PFSK-1 (cell line): ENCODE data around the gene RAP1GAP2.

Source experiments
- POLR2AphosphoS5 ChIP-seq: IDR thresholded peaks from 2 replicates; pipeline ENCODE4 v1.6.1; 2012; ENCODE audit warnings: low read depth, mild to moderate bottlenecking, control low read depth, low read length, moderate library complexity
- REST ChIP-seq, 2 experiments: IDR thresholded peaks; 2 replicates each; pipeline versions ENCODE4 v1.6.1 to v1.8.0; 2011 to 2012; ENCODE audit warnings: low read depth in 2 of 2, low read length in 2 of 2, control low read depth in 1 of 2, inconsistent platforms in 1 of 2, mild to moderate bottlenecking in 1 of 2, moderate library complexity in 1 of 2; ENCODE audit not compliant: insufficient read depth in 1 of 2
- SIN3A ChIP-seq: IDR thresholded peaks from 2 replicates; pipeline ENCODE4 v1.6.1; 2012; ENCODE audit warnings: mild to moderate bottlenecking, low read length, moderate library complexity, borderline replicate concordance; ENCODE audit not compliant: insufficient read depth
- TAF1 ChIP-seq: IDR thresholded peaks from 2 replicates; pipeline ENCODE4 v1.6.1; 2012; ENCODE audit warnings: low read length, control low read depth, borderline replicate concordance; ENCODE audit not compliant: insufficient read depth

GRCh38 chr17:2805961-2806360, 9.7 kb downstream of the RAP1GAP2 start:
- TF ChIP-seq REST (IDR thresholded peaks at IDR 0.05; ENCODE audit: insufficient read depth in 1 of 2, low read depth in 2 of 2, low read length in 2 of 2) (no peak), TAF1 (no peak), POLR2AphosphoS5 (no peak), SIN3A (no peak)
